Measurements from ENCODE around the gene HYOU1. TPM values are rescaled to one million over a fixed set of nuclear protein-coding genes. Genes with fewer than 3 reads are reported as not detected.

The HYOU1 gene
- total RNA-seq, 1 experiment from 2014 or later = 228 TPM

GRCh38 chr11:119091178-119091577, 34.2 kb upstream of the HYOU1 start:
- Histone ChIP-seq H3K23me2 (ENCODE audit: insufficient read length, low read depth, low read length, poor library complexity, severe bottlenecking) (peaks cover 13% of the 10 kb centered on the region), H3K27ac (ENCODE audit: insufficient read length, low read depth, low read length) (no peak overlapping the region), H3K23ac (ENCODE audit: insufficient read length, low read depth, low read length) (no peak overlapping the region), H2BK5ac (ENCODE audit: insufficient read length, low read length) (no peak overlapping the region), H2AK5ac (ENCODE audit: insufficient read length, low read length) (no peak overlapping the region), H3T11ph (ENCODE audit: low read length) (no peak overlapping the region), H3K79me2 (ENCODE audit: insufficient read depth, low read length) (peaks cover 20% of the 10 kb centered on the region; the same call in 1 of the 2 replicates), H2BK20ac (ENCODE audit: low read depth, low read length, poor library complexity, severe bottlenecking) (no peak overlapping the region), H3K27me3 (ENCODE audit: insufficient read depth, low read length) (no peaks in the 10 kb centered on the region), H4K91ac (ENCODE audit: insufficient read length, low read depth, low read length) (no peak overlapping the region), H3K14ac (ENCODE audit: insufficient read depth, low read length) (no peak overlapping the region), H2BK15ac (ENCODE audit: low read depth, low read length) (no peak overlapping the region), H4K20me1 (ENCODE audit: control insufficient read depth, insufficient read depth, insufficient read length) (no peaks in the 10 kb centered on the region), H2BK120ac (ENCODE audit: low read depth, low read length, poor library complexity, severe bottlenecking) (no peak overlapping the region), H3K4me1 (ENCODE audit: insufficient read depth, low read length) (no peaks in the 10 kb centered on the region; the same call in 1 of the 2 replicates), H3K18ac (ENCODE audit: insufficient read length, low read depth, low read length) (no peak overlapping the region), H4K8ac (replicated peaks; ENCODE audit: insufficient read length, low read depth, low read length) (no peak overlapping the region), H3K4me2 (ENCODE audit: insufficient read depth, insufficient read length, low read length) (no peak overlapping the region), H3K4ac (ENCODE audit: low read depth, low read length) (no peak overlapping the region), H3K9me3 (ENCODE audit: control insufficient read depth, low read depth, low read length) (no peaks in the 10 kb centered on the region), H3K56ac (ENCODE audit: insufficient read length, low read depth, low read length) (no peak overlapping the region), H4K5ac (ENCODE audit: insufficient read length, low read depth, low read length) (no peak overlapping the region), H2AFZ (ENCODE audit: low read length) (no peak overlapping the region), H3K79me1 (ENCODE audit: insufficient read depth, low read depth, low read length, poor library complexity, severe bottlenecking) (no peaks in the 10 kb centered on the region), H3K9ac (ENCODE audit: extremely low read depth, insufficient read length, low read length) (no peak overlapping the region), H2BK12ac (ENCODE audit: insufficient read length, low read depth, low read length) (no peak overlapping the region)
- TF ChIP-seq CTCF (conservative IDR thresholded peaks at IDR 0.05) = no peak
- Mint-ChIP-seq H3K27ac (peak overlapping the region in 1 of 3 experiments; percentile 44; a peak in 1 of 7 replicates), H3K9me3 (no peaks in the 10 kb centered on the region; a peak in 1 of 5 replicates), H3K4me3 (no peak overlapping the region; a peak in 1 of 5 replicates), H3K4me1 (peaks cover 21 to 24% of the 10 kb centered on the region in 2 experiments), H3K36me3 (ENCODE audit: insufficient read depth in 1 of 3, low read depth in 3 of 3) (peaks cover 17 to 39% (median 33%) of the 10 kb centered on the region in 3 experiments), H3K27me3 (ENCODE audit: low read depth) (no peaks in the 10 kb centered on the region)
- no peak for DNase-seq
- WGBS (ENCODE audit: extremely low coverage, insufficient read length, low lambda C conversion rate) = no CpG with 5 or more reads among the region's 9 CpGs

Measured in H9 (cell line).